NCI-H446 (cell line): Measurements from ENCODE around the gene OR4N2.
"Not testable (repeated sequence)": the region's sequence is repeated elsewhere in the genome, so short reads cannot be mapped to it uniquely, and the experiment has no call there.

Experiments used
- DNase-seq, 2 experiments: peaks; one replicate each; lab custom pipeline; 2025; lab: John Stamatoyannopoulos, UW

OR4N2 gene, protein sequence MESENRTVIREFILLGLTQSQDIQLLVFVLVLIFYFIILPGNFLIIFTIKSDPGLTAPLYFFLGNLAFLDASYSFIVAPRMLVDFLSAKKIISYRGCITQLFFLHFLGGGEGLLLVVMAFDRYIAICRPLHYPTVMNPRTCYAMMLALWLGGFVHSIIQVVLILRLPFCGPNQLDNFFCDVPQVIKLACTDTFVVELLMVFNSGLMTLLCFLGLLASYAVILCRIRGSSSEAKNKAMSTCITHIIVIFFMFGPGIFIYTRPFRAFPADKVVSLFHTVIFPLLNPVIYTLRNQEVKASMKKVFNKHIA

DNA sequence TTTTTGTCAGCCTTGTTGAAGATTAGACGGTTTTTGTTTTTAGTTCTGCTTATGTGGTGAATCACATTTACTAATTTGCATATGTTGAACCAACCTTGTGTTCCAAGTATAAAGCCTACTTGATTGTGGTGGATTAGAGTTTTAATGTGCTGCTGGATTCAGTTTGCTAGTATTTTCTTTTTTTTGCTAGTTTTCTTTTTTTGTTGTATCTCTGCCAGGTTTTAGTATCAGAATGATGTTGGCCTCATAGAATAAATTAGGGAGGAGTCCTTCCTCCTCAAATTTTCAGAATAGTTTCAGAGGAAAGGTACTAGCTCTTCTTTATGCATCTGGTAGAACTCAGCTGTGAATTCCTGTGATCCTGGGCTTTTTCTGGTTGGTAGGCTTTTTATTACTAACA, at the start of gene OR4N2:
TSS of gene OR4N2 (plus strand) at position 301 of the 400 bp plus-strand sequence. CDS start 23,679 bp downstream, outside the sequence.
- not testable (repeated sequence) for DNase-seq

DNA sequence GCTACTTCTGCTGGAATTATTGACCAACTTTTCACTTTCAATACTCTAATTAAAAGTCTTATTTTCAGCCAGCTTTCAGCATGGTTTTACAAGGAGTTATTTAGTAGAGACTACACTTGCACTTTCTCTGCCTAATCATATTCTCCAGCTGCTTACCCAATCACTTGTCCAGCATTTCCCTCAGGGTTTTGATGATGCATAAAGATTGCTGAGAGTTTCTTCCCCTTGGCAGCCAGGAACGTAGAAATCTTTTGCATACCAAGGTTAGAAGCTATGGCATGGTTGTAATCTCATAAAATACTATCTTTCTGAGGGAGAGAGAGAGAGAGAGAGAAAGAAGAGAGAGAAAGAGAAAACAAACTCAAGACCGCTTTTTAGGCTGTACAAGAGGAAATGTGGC, 49.4 kb upstream of the OR4N2 start:
- DNase-seq = no peak

GRCh38 chr14:19771491-19771890, 32.1 kb upstream of the OR4N2 start:
- not testable (repeated sequence) for DNase-seq

DNA sequence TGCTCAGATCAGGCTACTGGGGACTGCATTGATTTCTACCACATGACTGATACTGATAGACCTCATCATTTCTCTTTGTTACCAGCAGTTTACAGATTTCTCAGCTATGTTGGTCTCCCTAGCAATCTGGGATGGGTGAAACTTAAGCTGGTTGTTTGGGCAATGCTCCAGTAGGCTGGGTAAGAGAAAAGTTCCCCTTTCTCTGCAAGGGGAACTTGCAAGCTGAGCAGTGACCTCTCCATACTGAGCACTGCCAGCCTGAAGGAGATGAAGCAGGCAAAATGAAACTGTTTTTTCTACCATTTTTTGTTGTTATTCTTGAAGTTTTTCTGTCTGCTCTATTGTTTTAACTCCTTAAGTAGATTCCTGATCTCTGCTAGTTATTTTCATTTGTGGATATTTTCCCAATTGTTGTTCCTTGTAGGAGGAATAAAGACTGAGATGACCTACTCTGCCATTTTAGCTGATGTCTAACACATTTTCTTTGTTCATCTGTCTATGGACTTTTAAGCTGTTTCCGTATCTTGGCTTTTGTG, 31.6 kb upstream of the OR4N2 start:
- no peak for DNase-seq

GRCh38 chr14:19772454-19772853, 31.1 kb upstream of the OR4N2 start:
- not testable (repeated sequence) for DNase-seq

DNA sequence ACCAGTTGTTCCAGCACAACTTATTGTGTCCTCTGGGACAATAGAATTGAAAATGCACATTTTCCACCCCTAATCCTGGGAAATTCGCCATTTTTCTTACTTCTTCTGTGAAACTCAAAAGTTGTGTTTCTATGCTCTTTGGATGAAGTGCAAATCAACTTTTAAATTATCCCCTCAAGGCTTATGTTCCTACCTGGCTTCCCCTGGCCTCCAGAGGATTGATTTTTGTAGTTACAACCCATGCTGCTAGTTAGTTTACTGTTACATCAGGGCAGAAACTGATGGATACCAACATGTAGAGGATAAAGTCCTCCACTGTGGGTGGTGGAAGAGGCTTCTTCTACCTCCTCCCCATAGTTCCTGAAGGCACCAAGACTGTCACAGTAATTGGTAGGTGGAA, 30.4 kb upstream of the OR4N2 start, which contains the start of gene OR4M1:
TSS of gene OR4M1 (plus strand) at position 301 of the 400 bp plus-strand sequence. CDS start 6,819 bp downstream, outside the sequence.
- not testable (repeated sequence) for DNase-seq

GRCh38 chr14:19775587-19775986, 28.0 kb upstream of the OR4N2 start:
- DNase-seq = no peak

DNA sequence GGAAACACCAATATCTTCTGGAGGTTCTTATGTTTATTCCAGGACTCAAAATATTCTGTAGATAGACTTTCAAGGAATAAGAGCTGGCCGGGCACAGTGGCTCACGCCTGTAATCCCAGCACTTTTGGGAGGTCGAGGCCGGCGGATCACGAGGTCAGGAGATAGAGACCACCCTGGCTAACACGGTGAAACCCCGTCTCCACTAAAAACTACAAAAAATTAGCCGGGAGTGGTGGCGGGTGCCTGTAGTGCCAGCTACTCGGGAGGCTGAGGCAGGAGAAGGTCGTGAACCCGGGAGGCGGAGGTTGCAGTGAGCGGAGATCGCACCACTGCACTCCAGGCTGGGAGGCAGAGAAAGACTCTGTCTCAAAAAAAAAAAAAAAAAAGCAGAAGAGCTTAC, 17.7 kb upstream of the OR4N2 start:
- not testable (repeated sequence) for DNase-seq

DNA sequence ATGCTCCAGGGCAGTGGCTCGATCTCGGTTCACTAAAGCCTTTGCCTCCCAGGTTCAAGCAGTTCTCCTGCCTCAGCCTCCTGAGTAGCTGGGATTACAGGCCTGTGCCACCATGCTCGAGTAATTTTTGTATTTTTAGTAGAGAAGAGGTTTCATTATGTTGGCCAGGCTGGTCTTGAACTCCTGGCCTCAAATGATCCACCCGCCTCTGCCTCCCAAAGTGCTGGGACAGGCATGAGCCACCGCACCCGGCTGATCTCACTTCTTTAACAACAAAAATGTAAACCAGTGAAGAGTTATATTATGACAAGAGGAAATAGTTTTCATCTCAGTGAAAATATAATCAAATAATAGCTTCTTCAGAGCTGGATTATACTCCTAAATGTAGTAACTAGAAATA, 16.3 kb upstream of the OR4N2 start:
- not testable (repeated sequence) for DNase-seq

DNA sequence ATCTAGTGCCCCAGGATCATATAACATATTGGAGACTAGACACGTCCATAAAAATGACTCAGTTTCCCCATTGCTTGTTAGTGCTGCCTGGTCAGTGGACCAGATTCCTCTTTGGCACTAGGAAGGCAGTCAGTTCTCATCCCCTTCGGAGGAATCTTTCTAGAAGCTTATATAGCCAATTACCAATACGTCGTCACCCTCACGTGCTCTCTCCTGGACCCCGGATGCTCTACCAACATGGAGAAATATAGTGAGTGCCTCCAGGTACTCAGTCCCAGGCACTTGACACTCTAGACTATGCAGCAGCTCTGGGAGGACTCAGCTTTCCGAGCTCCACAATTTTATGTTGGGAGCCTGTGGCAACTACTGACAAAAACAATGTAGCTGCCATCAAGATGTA, 15.4 kb upstream of the OR4N2 start:
- not testable (repeated sequence) for DNase-seq

DNA sequence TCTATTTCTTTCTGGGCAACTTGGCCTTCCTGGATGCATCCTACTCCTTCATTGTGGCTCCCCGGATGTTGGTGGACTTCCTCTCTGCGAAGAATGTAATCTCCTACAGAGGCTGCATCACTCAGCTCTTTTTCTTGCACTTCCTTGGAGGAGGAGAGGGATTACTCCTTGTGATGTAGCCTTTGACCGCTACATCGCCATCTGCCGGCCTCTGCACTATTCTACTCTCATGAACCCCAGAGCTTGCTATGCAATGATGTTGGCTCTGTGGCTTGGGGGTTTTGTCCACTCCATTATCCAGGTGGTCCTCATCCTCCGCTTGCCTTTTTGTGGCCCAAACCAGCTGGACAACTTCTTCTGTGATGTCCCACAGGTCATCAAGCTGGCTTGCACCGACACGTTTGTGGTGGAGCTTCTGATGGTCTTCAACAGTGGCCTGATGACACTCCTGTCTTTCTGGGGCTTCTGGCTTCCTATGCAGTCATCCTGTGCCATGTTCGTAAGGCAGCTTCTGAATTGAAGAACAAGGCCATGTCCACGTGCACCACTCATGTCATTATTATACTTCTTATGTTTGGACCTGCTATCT, 7.0 kb upstream of the OR4N2 start:
- DNase-seq = not testable (repeated sequence)

DNA sequence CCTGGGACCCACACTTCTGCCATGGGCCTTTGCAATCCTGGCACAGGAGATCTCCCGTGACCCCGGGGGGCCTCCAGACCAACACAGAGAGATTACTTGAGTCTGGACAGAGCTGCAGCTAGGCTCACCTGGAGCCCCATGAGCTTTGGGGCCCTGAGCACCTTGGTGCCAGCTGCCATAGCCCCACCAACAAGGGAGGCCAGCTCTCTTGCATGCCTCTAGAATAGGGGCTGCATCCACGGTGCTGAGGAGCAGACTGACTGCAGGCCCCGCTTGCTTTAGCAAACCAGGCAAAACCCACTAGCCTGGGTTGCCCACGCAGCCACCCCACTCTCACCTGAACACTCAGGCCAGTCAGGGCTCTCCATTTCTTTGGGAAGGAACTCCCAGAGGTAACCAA, 3.7 kb upstream of the OR4N2 start:
- DNase-seq = no peak

- DNase-seq = peak; percentile 25 to 84
Observed at GRCh38 chr14:19800282-19801117, 3.1 kb upstream of the OR4N2 start.

DNA sequence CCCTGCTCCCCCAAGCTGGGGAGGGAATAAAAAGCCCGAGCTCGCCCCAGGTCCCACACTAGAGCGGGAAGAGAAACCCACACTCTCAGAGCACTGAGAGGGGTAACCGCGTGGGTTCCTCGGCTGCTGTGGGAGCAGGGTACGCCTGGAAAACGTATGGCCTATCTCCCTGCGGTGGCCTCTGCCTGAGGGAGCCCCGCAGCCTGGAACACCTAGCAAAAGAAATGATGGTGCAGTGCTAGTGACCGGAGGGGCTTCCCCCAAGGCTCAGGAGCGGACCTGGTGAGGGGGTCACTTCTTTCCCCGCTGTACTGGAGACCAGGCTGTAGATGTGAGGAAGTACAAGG, 2.5 kb upstream of the OR4N2 start:
- DNase-seq = peak in 1 of 2 experiments; percentile 15

DNA sequence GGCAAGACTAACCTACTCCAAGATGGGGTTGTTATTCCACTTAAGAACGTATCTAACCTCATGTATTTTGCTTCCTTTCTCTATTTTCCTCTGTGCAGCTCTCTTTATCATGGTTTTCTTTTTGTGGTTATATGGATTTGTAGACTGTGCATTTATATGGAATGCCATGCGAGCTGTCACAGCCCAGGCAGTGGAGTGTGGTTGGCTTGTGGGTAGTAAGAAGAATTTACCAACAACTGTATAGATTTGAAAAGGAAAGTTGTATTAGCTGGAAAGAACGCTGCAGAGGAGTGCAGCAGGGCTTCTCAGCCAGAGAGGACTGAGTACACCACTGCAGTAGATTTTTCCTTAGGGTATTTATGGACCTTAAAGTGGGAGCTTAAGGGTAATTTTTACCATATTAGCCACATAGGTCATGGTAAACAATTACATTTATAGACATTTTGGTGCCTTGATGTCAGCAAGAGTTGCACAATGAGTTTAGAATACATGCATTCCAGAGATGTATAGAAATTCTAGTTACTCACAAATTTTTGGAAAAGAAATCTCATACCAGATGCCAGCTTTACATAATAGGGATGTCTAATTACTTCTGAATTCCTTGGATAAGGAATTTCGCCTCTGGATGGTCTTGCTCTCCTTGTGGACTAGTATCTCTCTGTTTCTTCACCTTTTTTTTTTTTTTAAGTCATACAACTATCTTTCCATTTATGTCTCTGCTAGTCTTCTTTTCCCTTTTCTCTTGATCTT, 9.8 kb downstream of the OR4N2 start:
- DNase-seq = not testable (repeated sequence)

DNA sequence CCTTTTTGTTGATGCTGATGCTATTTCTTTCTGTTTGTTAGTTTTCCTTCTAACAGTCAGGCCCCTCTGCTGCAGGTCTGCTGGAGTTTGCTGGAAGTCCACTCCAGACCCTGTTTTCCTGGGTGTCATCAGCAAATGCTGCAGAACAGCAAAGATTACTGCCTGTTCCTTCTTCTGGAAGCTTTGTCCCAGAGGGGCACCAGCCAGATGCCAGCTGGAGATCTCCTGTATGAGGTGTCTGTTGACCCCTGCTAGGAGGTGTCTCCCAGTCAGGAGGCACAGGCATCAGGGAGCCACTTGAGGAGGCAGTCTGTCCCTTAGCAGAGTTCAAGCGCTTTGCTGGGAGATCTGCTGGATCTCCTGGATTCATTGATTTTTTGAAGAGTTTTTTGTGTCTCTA, 16.3 kb downstream of the OR4N2 start:
- DNase-seq = not testable (repeated sequence)

- not testable (repeated sequence) for DNase-seq
Observed at GRCh38 chr14:19821016-19821415, 17.4 kb downstream of the OR4N2 start.

DNA sequence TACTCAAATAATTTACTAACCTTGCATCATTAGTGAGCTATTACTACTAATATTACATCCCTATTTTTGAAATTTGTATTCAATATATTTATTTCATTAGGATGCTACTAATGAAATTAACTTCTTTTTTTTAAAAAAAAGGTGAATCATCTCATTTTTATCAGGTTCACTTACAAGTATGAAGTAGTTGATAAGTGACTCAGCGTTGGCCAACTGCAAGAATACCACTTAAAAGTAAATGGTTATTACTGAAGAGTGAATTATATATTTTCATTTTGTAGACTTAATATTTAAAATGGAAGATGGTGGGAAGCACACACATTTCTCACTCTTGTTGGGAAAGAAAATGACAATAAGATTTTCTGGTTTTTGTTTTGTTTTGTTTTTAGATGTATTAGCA, 19.6 kb downstream of the OR4N2 start:
- DNase-seq = no peak

GRCh38 chr14:19823765-19824164, 20.2 kb downstream of the OR4N2 start:
- no peak for DNase-seq

- not testable (repeated sequence) for DNase-seq
Observed at GRCh38 chr14:19827626-19828244, 24.2 kb downstream of the OR4N2 start.

GRCh38 chr14:19828314-19828713, 24.7 kb downstream of the OR4N2 start:
- no peak for DNase-seq
